GM18861 (cell line): ENCODE results near the gene PDE7B.

Source experiments
- ATAC-seq: cut with Tn5 transposase; IDR thresholded peaks from one replicate; pipeline ENCODE4 v1.9.1; 2021; ENCODE audit not compliant: unreplicated experiment

The PDE7B gene

GRCh38 chr6:135983093-135983492 lies 131.6 kb downstream of the PDE7B start:
- ATAC-seq = no peak

- ATAC-seq = no peak
Observed at GRCh38 chr6:135983718-135984343, 132.3 kb downstream of the PDE7B start.

GRCh38 chr6:135985471-135985870 lies 134.0 kb downstream of the PDE7B start:
- no peak for ATAC-seq

GRCh38 chr6:135987226-135987625 lies 135.7 kb downstream of the PDE7B start:
- ATAC-seq = no peak

GRCh38 chr6:135990439-135990838 lies 138.9 kb downstream of the PDE7B start:
- no peak for ATAC-seq

- ATAC-seq = no peak
Observed at GRCh38 chr6:135990855-135991464, 139.5 kb downstream of the PDE7B start.

GRCh38 chr6:135992739-135993138 lies 141.2 kb downstream of the PDE7B start:
- ATAC-seq = no peak

- no peak for ATAC-seq
Observed at GRCh38 chr6:135993361-135993760, 141.9 kb downstream of the PDE7B start.

GRCh38 chr6:135994857-135995544 lies 143.5 kb downstream of the PDE7B start:
- ATAC-seq = no peak

GRCh38 chr6:135995545-135995898 lies 144.0 kb downstream of the PDE7B start:
- no peak for ATAC-seq

- ATAC-seq = no peak
Observed at GRCh38 chr6:135996668-135997067, 145.2 kb downstream of the PDE7B start.

- no peak for ATAC-seq
Observed at GRCh38 chr6:135999393-135999792, 147.9 kb downstream of the PDE7B start.

- no peak for ATAC-seq
Observed at GRCh38 chr6:136007345-136007744, 155.8 kb downstream of the PDE7B start.

- no peak for ATAC-seq
Observed at GRCh38 chr6:136011475-136011874, 160.0 kb downstream of the PDE7B start.

GRCh38 chr6:136012198-136012887 lies 160.8 kb downstream of the PDE7B start:
- no peak for ATAC-seq

- no peak for ATAC-seq
Observed at GRCh38 chr6:136012943-136013342, 161.4 kb downstream of the PDE7B start.

- ATAC-seq = no peak
Observed at GRCh38 chr6:136014454-136015437, 163.2 kb downstream of the PDE7B start.

GRCh38 chr6:136015531-136015930 lies 164.0 kb downstream of the PDE7B start:
- no peak for ATAC-seq

- ATAC-seq = no peak
Observed at GRCh38 chr6:136016228-136017225, 165.0 kb downstream of the PDE7B start.
